ENCODE data around the gene CBX8.

CBX8 gene

DNA sequence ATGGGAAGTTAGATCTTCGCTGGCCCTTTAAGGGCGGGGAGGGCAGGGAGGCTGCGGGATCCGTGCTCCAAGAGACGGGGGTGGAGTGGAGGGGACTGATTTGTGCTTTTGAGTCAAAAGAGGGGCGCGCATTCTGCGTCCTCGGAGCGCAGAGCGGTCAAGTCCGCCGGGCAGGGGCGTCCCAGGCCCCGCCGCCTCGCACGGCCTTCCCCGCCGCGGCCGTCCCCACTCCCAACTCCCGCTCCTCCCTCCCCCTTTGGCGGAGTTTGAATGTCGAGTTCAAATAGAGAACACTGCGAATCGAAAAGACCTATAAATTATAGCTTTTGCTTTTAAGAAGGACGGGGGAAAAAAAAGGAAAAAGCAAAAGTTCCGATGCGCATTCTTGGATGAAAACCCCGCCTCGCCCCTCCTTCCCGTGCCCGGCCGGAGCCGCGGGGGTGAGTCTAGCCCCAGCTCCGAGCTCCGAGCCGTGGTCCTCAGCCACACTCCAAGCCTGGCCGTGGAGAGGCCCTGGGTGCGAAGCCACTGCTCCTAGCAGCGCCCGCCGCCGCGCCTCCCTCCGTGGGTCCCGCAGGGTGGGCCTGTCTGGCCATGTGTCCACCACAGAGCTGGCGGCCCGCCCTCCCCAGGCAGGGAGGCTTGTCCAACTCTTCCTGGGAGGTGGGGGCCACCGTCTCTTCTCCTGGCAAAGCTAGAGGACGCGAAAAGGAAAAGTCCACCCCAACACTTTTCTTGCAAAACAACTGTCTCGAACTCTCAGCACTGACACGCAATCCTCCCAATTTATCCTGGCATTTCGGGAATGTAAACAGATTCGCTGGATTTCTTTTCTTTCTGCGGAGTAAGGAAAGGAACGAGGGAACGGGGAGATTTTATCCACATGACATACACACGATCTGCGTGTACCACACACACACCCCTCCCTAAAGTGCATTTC is 3.6 kb downstream of the CBX8 start:
- no peak for DNase-seq (ENCODE audit: low read depth)

DNA sequence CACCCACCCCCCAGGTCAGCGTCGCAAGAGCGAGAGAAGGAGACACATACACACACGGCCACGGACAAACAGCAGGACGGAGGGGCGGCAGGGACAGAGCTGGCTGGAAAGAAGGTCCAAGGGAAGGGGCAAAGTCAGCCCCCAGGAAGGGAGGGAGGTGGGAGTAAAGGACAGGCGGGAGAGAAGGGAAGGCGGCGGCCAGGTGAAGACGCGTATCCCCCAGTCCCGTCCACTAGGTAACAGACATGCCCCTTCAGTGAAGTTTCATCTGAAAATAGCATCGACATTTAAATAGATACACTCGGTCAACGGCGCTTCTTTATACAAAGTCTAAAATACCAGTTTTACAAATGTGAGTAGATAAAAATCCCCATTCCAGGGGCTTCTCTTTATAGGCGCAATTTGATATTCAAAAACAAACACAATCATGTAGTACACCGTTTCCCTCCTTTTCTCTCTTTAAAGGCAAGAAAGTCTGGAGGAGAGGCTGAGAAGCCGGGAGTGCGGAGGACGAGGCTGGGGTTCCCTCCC is 4.5 kb downstream of the CBX8 start:
- no peak for DNase-seq (ENCODE audit: low read depth)

DNA sequence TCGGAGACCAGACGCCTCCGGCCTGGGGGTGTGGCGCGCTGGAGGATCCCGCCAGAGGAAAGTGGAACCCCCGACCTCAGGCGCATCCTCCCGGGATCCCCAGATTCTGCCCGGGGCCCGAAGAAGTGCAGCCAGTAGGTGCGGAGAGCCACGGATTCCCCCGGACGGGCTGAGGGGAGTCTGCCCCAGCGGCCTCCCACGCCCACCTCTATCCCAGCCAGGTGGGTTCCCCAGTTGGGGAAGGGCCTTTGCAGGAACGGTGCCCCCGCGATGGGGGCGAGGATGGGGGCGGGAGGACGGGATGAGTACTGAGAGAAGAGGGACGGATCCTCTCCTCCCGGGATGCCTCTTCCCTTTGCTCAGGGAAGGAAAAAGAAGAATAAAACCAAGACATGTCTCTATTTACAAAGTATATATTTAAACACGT is 5.1 kb downstream of the CBX8 start:
- DNase-seq (ENCODE audit: low read depth), result no peak

DNA sequence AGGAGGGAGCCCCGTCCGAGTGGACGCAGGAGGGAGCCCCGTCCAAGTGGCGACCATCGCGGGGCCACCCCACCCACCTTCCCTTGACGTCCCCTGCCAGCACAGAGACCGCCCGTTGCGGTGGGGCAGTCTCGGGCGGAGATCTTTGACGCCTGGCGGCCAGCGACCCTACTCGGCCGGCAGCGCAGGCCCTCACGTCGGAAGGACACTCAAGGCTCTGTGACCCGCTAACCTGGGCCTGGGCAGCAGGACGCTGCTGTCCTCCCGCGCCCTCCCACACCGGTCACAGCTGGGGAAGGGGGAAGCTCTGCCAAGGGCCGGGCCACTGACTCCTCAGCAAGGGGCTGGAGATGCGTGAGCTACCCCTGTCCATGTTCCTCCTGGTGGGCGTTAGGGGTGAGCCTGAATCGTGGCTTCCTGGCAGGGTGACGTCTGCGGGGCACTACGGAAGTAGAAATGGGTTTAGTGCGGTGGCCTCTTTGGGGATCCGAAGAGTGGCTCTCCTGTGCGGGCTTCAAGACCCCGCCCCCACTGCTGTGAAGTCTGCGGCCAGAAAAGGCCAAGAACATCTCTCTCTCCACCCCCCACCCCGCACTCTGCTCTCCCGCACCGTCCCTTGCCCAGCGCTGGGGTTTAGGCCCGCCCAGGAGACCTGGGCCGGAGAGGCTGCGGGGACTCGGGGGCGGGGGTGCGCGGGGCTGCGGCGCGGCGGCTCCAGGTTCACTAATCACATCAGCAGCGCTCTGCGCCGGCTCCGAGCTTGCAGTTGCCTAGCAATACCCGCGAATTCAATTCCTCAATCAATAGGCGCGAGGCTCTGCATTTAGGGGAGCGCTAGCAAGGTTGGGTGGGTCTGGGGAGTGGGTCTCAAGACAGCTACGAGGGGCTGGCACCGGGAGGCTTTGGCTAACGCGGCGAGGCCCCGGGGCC is 5.8 kb downstream of the CBX8 start:
- no peak for DNase-seq (ENCODE audit: low read depth)

DNA sequence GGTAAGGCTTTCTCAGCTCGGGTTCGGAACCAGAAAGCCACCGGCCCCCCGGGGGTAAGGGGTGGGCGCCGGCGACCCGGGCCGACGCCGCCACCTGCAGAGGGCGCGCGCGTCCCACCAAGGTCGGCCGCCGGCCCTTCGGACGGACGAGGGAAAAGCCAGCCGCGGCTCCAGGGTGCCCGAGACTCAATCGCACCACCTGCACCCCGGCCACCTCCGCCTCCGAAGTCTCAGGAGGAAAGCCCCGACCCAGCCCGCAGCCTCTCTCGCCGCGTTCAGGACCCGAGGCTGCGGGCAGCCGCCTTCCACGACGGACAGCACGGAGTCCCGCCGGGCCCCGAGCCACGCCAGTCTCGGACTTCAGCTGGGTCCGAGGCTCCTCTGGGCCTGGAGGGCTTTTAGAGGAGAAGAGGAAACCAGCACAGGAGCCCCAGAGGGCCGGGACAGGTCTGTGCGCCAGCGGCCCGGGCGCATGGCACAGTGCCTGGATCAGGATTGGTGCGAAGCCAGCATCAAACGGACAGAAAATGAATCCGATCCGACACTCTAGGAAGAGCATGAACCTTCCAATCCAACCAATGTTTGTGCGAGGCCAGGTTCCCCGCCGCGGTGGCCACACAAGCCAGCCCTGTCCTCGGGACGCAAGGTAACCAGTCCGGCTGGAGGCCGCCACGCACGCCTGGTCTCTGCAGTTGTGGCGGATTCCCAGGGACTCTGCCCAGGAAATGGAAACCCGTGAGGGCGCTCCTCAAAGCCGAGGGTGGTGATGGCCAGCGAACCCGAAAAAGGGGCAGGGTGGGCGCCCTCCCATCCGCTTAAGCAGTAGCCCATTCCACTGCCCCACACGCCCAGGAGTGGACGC is 6.7 kb downstream of the CBX8 start:
- no peak for DNase-seq (ENCODE audit: low read depth)

DNA sequence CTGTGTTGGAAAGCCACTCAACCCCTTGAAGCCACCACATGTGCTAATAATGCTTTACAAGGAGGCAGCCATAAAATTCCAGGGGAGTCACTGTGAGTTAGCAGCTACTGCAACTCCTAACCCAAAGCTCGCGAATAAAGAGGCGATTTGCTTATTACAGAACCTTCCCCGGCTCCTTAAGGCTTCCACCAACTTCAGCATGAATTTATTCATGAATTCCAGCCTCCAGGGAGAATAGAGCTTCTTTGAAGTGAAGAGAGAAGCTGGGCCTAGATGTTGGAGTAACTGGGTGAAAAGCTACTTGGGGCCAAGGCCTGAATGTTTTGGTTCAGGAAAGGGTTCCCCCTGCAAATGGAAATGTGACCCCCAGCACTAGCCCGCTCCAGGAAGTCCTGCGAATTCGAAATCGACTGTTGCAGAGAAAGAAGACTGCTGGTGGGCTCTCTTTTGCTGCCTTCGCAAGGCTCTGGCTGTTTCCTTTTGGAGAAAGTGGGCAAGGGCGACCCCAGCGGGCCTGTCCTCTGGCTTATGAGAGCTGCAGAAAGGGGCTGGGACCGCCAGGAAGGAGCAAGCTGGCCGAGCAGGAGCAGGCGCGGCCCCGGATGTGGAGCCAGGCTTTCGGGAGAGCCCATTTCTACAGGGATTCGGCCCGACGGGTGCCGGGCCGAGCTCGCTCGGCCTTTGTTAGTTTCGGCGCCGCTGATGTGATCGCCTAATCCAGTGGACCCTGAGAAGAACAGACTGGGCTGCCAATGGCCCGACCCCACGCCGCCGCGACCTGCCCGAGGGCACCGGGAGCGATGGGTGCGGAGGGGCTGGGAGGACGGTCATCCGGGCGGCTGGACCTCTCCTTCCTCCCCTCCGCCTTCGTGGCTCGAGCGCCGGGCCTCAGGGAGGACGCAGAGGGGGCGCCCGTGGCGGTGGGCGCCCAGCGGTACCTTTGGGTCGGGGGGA is 7.6 kb downstream of the CBX8 start:
- DNase-seq (ENCODE audit: low read depth), result no peak

DNA sequence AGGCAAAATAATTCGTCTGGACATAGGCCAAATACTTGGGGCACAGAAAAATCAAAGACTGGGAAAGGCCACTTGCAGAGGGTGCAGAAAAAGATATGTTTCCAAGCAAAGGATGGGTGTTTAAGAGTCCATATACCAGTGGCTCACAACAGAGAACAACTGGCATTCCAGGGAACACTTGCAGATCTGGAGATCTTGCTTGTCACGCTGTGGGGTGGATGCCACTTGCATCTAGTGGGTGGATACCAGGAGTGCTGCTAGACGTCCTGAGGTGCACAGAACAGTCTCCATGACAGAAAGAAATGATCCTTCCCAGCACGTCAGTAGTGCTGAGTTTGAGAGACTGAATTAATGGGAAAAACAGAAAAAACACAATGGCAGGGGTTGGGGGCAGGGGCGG is 8.4 kb downstream of the CBX8 start:
- no peak for DNase-seq (ENCODE audit: low read depth)

DNA sequence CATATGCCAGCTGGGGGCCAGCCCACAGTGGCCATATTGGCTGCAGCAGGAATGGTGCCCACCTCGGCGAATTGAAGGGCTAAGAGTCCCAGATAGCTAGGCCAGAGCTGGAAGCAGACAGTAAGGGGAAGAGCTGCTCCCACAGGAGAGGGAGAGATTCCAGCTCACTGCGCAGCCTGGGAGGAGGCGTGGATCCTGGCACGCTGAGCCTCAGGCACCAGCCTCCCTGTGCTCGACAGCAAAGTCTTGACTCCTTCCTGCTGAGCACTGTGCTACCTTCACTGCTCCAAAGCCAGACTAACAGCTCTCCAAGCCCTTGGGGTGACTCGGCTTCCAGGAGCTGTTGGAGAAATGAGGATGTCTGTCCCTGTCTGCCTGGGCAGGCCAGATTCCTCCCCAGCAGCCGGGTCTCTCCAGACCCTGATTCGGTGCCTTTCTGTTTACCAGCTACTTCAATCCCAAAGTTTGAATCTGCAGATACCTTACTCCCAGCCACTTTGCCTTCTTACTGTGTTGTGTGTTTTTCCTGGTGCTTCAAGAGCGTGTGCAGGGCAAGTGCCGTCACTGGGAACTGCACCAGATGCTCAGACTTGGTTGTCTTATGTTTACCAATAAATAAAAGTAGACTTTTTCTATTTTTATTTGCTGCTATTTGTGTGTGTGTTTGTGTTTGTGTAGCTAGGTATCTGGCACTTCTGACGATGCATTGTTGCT is 9.8 kb downstream of the CBX8 start:
- DNase-seq (ENCODE audit: low read depth), result no peak

DNA sequence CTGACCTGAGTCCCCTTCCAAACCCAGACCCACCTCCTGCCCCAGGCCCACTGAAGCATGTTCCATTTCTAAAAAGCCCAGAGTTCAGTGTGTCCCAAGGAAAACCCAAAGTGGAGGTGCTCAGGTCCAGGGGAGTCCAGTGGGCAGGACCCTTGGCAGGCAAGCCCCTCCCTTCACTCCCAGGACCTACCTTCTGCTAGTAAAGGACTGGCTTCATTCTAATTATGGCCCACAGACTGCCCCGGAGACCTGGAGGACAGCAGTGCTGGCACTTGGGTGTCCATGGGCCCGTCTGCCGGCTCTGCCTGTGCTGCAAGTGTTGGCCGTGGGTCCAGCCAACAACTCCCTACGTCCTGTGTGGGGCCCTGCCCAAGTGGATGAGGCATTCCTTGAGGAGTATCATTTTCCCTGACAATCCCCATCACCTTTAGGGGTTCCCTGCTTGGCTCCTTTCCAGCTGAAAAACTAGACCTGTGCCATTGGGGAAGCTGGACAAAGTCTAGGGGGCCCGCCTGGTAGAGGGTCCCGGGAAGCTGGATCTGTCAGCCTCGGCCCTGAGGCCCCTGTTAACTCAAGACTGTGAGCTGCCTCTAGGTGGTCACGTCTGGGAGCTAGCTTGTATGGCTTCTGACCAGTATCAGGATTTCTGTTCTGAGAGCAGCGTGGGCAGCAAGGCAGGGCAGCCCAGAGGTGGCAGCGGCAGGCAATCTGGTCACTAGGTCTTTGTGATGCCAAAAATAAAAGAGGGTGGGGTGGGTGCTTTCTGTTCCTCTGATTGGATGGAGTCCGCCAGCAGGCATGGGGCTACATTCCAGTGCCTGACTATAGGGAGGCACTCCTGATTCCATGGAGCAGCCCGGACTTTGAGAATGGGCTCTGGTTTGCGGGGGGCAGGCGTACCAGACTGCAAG is 10.7 kb downstream of the CBX8 start:
- no peak for DNase-seq (ENCODE audit: low read depth)

DNA sequence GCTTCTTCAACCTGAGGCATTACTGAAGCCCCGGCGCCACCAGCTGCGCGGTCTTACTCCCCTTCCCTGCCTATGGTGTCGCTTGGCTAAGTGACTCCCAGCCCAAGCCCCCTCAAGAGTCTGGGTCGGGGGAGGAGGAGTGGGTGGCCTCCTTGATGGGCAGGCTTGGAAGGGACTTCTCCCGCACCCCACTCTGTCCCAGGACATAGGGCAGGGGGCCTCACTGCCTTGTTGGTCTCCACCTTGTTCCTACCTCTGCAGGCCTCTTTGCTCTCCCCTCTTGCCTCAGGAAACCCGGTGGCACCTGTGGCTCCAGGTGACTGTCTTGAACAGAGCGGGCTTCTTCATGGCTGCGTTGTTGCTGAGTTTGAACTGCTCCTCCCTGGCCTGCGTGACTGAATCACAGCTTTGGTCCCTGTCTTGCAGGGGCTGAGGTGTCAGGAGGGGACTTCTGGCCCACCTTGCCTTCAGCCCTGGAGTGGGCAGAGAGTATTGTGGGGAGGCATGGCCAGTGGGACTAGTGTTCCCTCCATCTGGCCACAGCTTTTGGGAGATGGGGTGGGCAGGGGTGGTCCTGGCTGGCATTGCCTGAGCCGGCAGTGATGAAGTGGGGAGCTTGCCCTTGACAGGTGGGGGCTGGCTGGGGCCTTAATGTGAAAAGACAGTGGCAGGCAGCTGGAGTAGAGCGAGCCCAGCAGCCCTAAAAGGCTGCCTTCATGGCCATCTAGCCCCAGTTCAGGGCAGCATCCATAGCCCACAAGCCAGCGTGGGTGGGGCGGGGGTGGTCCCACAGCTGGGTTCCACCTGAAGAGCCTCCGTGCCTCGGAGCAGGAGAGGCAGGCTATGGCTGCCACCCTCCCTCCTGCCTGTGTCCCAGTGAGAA is 11.6 kb downstream of the CBX8 start:
- DNase-seq (ENCODE audit: low read depth), result no peak

DNA sequence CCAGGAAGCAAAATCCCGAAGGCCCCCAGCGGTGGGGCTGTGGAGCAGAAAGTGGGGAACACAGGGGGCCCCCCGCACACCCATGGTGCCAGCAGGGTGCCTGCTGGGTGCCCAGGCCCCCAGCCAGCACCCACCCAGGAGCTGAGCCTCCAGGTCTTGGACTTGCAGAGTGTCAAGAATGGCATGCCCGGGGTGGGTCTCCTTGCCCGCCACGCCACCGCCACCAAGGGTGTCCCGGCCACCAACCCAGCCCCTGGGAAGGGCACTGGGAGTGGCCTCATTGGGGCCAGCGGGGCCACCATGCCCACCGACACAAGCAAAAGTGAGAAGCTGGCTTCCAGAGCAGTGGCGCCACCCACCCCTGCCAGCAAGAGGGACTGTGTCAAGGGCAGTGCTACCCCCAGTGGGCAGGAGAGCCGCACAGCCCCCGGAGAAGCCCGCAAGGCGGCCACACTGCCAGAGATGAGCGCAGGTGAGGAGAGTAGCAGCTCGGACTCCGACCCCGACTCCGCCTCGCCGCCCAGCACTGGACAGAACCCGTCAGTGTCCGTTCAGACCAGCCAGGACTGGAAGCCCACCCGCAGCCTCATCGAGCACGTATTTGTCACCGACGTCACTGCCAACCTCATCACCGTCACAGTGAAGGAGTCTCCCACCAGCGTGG is 12.4 kb downstream of the CBX8 start:
- no peak for DNase-seq (ENCODE audit: low read depth)

DNA sequence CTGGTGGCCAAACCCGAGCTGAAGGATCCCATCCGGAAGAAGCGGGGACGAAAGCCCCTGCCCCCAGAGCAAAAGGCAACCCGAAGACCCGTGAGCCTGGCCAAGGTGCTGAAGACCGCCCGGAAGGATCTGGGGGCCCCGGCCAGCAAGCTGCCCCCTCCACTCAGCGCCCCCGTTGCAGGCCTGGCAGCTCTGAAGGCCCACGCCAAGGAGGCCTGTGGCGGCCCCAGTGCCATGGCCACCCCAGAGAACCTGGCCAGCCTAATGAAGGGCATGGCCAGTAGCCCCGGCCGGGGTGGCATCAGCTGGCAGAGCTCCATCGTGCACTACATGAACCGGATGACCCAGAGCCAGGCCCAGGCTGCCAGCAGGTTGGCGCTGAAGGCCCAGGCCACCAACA is 13.0 kb downstream of the CBX8 start:
- DNase-seq (ENCODE audit: low read depth), result no peak

DNA sequence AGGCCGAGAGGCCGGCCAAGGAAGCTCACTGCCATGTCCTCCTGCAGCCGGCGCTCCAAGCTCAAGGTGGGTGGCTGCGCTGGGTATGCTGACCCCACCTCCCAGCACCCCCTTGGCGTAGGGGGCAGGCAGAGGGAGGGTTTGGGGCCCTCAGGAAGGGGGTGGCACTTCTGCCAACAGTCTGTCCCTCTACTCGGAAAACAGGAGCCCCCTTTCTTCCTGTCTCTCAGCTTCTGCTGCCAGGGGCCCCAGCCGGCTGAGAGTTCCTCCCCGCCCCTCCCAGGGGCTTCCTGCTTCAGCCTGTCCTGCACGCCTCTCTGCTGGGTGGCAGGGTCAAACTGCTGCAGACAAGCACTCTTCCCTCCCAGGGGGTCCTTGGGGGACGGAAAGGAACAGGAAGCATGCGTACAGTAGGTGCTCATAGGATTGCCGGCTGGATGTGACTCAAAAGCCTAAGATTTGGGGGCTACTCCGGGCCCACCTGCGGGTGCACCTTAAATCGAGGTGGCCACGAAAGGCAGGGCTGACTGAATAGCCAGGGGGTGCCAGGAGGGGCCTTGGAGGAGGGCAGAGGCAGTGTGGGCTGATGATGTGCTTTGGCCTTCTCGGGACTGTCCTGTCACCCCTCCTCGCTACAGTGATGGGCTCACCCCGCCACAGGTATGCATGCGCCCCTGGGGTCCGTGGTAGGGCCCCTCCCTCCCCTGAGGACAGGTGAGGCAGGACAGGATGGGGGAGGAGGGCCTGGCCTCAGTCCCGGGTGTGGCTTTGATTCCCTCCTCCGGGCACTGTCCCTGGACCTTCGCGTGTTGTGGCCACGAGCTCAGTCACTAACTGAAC is 14.9 kb downstream of the CBX8 start:
- DNase-seq (ENCODE audit: low read depth), result no peak

DNA sequence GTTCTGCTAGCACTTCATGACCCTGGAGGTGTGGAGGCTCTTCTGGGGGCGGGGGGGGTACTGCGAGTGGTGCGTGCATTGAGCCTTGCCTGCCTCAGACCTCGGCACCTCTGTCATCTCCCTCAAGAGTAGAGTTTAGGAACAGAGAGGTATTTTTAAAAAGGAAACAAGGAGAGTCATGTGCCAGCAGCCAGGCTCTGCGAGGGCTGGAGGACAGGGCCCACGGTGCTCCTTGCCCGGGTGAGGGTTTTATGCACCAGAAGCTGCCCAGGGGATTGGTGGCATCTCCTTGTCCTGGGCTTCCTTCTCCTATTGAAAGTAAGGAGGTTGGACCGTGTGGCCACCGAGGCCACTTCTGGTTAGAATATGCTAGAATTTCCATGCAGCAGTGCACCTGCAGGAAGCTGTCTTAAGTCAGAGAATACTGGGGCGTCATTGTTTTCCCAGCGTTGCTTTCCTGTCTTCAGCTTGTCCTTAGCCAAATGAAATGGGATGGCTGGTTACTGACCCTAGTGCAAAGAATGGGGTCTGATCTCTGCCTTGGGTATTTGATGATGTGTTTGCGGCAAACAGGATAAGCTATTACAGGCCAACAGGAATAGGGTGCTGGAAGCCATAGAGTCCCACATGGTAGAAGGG is 15.7 kb downstream of the CBX8 start:
- DNase-seq (ENCODE audit: low read depth), result no peak

DNA sequence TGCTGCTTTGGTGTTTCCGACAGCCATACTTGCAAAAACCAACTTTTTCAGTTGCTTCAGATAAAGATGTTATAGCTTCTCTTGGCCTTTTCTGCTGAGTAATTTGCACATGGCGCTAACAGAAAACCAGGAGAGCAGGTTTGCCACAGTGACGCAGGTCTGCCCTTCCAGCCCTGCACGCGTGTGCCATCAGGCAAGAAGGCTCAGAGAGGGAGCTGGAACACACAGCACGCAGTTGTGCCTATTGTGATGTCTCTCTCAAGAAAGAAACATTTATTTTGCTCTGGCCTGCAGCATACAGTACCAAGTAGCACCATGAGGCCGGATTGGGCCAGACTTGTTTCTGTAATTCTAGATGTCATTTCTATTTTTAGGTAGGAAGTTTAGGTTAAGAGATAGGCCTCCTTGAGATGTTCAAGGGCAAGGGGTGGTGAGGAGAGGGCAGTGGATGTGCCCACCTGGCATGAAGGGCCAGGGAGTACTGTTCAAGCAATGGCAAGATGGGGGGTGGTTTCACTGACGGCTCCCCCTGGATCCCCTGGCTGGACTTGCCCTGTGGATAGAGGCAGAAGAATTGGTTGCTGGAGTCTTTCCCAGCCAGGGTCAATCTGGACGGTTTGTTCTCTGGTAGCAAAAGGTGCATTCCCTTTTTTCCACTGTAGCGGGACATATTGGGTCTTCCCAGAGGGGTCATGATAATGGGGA is 17.1 kb downstream of the CBX8 start:
- no peak for DNase-seq (ENCODE audit: low read depth)

Data from stimulated activated CD8-positive, alpha-beta memory T cell treated with anti-CD3 and anti-CD28 coated beads, Interleukin-15, amount 100 ng/mL, for 1 hour (primary cell).